ENCODE measurements around the gene MANF. TPM values are rescaled to one million over a fixed set of nuclear protein-coding genes. Genes with fewer than 3 reads are reported as not detected.

The MANF gene
- total RNA-seq, 1 experiment from 2014 or later, result 27.2 TPM

Other genes starting within 250 kb of the MANF start
- 17.1 and 26.1 TPM in 2 replicates for gene RBM15B, start 6.0 kb downstream of the MANF start, total RNA-seq (2014; rRNA removed; shearing (Covaris generic); ENCODE audit: low replicate concordance)
- gene DCAF1, start 114.7 kb downstream of the MANF start, total RNA-seq (2014; rRNA removed; shearing (Covaris generic); ENCODE audit: low replicate concordance), result 19.7 and 25.4 TPM in 2 replicates
- 15.2 and 17.6 TPM in 2 replicates for gene RAD54L2, start 153.4 kb downstream of the MANF start, total RNA-seq (2014; rRNA removed; shearing (Covaris generic); ENCODE audit: low replicate concordance)

All from Karpas-422 (cell line).